SIG-M5 treated with dmso at 0.1 percent for 504 hours (cell line): ENCODE results near the gene SYT6.

Experiments
- DNase-seq: peaks from one replicate; lab custom pipeline; 2025; ENCODE audit not compliant: unreplicated experiment; lab: John Stamatoyannopoulos, UW

Gene SYT6

GRCh38 chr1:114122941-114123618, 30.6 kb downstream of the SYT6 start:
- DNase-seq, result no peak

GRCh38 chr1:114118351-114118990, 35.2 kb downstream of the SYT6 start:
- no peak for DNase-seq

- no peak for DNase-seq
Observed at GRCh38 chr1:114117654-114118053, 36.0 kb downstream of the SYT6 start.

GRCh38 chr1:114116086-114116485, 37.6 kb downstream of the SYT6 start:
- no peak for DNase-seq

GRCh38 chr1:114114185-114115094, 39.2 kb downstream of the SYT6 start:
- DNase-seq, result no peak

- DNase-seq, result peak; percentile 89
Observed at GRCh38 chr1:114113411-114114184, 40.1 kb downstream of the SYT6 start.

GRCh38 chr1:114112775-114113174, 40.9 kb downstream of the SYT6 start:
- DNase-seq, result no peak

- no peak for DNase-seq
Observed at GRCh38 chr1:114111731-114112641, 41.7 kb downstream of the SYT6 start.

GRCh38 chr1:114109981-114110380, 43.7 kb downstream of the SYT6 start:
- no peak for DNase-seq

- no peak for DNase-seq
Observed at GRCh38 chr1:114108751-114109255, 44.9 kb downstream of the SYT6 start.

GRCh38 chr1:114107474-114108435, 45.9 kb downstream of the SYT6 start:
- peak; percentile 31 for DNase-seq

GRCh38 chr1:114105421-114105979, 48.2 kb downstream of the SYT6 start:
- DNase-seq, result no peak

- peak; percentile 41 for DNase-seq
Observed at GRCh38 chr1:114104949-114105348, 48.7 kb downstream of the SYT6 start.

- no peak for DNase-seq
Observed at GRCh38 chr1:114103992-114104391, 49.7 kb downstream of the SYT6 start.

- DNase-seq, result no peak
Observed at GRCh38 chr1:114102136-114102535, 51.5 kb downstream of the SYT6 start.

- DNase-seq, result no peak
Observed at GRCh38 chr1:114100148-114100547, 53.5 kb downstream of the SYT6 start.

- no peak for DNase-seq
Observed at GRCh38 chr1:114099268-114099667, 54.4 kb downstream of the SYT6 start.

GRCh38 chr1:114097109-114097508, 56.6 kb downstream of the SYT6 start:
- no peak for DNase-seq
